Stimulated activated CD8-positive, alpha-beta memory T cell treated with anti-CD3 and anti-CD28 coated beads, Interleukin-4, amount 100 ng/mL, for 48 hours (primary cell): Measurements from ENCODE around the gene CNGB1.
"Not testable (repeated sequence)": the region's sequence is repeated elsewhere in the genome, so short reads cannot be mapped to it uniquely, and the experiment has no call there.

Source experiments
- DNase-seq: peaks from one replicate; pipeline ENCODE4 v3.0.0-alpha.2; 2020

The CNGB1 gene

GRCh38 chr16:57951204-57951960 is 19.5 kb downstream of the CNGB1 start:
- DNase-seq = no peak

DNA sequence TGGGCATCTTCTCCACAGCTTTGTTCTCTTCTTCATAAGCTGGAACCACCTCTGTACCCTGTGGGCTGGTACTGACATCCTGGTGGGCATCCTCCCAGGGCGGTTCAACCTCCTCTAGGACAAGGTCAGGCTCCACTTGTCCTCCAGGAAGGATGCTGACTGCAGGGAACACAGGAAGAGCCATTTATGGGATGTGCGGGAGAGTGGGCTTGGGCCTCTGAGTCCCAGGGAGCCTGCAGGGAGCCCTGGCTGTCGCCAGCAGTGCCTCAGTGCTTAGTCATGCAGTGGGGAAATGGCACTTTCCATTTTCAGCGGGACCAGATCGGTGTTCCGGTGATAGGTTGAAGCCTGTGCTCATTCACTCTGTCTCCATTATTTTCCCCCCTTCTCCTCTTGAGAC is 20.5 kb downstream of the CNGB1 start:
- no peak for DNase-seq

DNA sequence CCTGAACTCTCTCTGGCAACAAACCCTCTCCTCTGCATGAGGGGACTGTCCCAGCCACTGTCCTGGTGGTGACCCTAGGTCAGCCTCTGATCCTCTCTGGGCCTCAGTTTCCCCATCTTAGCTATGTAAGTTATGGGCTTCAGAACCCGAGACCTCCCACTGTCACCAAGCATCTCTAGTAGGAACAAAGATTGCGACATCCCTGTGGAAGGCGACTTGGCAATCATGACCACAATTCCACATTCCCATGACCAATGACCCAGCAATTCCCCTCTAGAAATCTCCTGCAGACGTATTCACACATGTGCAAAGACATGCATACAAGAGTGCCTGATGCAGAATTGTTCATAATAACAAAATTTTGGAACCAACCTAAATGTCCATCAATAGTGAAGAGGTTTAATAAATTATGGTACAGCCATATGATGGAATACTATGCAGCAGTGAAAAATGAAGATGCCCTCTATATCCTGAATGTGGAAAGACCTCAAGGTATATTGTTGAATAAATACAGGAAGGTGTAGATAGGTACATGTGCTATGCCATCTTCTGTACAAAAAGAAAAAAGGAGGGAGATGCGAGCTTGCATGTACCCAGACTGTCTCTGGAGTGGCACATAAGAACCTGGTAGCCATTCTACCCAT is 21.2 kb downstream of the CNGB1 start:
- DNase-seq = no peak

DNA sequence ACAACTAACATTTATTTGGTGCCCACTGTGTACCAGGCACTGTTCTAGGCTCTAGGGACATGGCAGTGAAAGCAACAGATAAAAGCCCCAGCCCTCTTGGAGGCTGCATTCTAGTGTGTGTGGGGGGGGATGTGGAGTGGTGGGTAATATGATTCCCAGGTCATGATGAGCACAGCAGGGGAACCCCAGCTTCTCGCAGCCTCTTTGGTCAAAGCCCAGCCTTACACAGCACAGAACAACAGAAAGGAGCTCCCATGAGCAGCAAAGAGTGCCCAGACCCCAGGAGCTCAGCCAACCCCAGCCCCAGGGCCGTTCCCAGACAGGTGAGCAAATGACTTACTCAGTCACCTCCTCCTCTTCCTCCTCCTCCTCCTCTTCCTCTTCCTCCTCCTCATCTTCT is 21.9 kb downstream of the CNGB1 start:
- no peak for DNase-seq

GRCh38 chr16:57948027-57948426 is 22.9 kb downstream of the CNGB1 start:
- no peak for DNase-seq

DNA sequence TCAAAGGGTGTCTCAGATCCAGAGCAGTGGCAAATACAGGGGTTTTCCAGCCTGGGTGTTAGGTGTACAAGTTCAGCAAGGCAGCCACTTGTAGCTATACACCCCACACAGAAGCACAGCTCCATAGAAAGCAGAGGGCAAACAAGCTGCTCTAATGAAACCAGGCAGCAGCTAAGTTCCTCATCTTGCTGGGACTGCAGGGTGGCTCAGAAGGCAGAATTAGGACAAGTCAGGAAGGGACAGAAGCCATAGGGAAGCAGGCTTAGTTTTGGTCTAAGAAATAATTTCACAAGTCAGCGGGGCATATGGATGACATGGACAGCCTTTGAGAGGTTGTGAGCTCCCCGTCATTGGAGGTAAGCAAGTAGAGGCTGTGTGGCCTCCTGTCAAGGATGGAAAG is 23.7 kb downstream of the CNGB1 start:
- DNase-seq = no peak

DNA sequence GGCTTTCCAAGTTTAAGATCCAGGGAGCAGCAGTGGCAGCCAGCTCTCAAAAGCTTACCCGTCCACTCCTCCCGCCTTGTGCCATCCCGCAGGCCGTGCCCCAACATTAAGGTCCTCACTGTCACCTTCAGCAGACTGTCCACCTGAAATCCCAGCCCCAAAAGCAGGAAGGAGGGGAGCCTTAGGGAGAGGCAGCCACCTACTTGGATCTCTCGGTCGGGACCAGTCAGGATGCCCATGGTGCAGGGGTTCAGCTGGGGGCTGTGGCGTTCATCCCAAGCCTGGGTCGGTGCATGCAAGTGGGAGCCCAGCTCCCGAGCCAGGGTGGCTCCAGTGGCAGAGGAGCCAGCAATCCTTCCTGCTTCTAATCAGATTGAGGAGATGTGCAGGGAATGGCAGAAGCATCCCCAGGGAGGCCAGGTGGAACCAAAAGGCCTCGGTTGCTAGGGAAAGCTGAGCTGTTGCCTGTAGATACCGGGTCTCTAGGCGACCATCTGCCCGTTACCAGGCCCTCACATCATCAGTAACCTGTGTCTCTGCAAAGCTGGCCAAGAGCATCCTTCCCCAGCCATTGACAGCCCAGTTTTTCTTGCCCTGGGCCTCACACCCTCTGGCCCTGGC is 24.6 kb downstream of the CNGB1 start:
- DNase-seq = no peak

DNA sequence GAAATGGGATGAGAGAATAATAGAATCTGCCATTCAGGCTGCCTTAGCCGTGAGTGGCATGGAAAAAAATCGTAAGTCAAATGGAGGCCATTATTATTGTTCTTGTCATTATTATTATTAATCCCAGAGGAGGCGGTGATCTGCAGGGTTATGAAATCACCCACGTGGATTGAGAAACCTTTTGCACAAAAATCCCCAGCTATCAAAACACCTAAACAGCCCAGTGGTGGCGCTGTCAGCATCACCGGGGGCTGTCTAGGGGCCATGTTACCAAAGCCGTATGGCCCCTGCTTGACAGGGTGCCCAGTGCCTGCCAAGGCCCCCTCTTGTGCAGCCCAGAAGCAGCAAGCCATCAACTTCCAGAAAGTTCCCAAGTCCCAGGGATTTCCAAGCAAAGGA is 25.2 kb downstream of the CNGB1 start:
- DNase-seq = no peak

- DNase-seq = no peak
These were observed 25.8 kb downstream of the CNGB1 start for GRCh38 chr16:57944970-57945739.

GRCh38 chr16:57943381-57943780 is 27.5 kb downstream of the CNGB1 start:
- not testable (repeated sequence) for DNase-seq

DNA sequence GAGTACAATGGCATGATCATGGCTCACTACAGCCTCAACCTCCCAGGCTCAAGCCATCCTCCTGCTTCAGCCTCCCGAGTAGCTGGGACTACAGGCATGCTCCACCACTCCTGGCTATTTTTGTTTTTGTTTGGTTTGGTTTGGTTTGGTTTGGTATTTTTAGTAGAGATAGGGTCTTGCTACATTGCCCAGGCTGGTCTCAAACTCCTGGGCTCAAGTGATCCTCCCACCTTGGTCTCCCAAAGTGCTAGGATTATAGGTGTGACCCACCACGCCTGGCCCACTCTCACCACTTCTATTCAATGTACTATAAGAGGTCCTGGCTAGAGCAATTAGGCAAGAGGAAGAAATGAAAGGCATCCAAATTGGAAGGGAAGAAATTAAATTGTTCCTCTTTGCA is 29.0 kb downstream of the CNGB1 start:
- DNase-seq = not testable (repeated sequence)

DNA sequence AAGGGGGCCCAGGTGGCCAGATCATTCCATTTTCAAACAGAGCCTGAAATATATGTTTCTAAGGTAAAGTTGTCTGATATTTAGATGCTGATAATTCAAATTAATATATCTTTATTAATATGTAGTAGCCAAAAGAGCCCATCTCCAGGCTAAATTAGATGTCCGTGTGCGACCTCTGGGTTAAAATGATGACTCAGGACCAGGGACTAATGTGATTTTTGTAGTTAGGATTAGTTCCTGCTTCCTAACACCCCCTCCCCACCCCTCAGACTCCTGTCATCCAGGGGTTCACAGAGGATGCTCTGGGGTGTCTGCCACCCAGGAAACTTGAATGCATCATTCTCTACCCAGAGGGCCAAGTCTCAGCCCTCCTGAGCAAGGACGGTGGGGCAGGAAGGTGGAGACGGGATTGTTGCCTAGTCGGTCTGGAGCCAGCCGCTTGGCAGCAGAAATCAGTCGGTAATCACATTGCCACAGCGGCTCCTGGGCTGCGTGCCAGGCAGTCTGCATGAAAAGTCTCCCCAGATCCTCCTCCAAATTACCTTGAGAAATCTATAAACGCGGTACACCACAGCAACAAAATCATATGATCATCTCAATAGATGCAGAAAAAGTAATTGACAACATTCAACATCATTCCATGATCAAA is 29.8 kb downstream of the CNGB1 start:
- DNase-seq = no peak

DNA sequence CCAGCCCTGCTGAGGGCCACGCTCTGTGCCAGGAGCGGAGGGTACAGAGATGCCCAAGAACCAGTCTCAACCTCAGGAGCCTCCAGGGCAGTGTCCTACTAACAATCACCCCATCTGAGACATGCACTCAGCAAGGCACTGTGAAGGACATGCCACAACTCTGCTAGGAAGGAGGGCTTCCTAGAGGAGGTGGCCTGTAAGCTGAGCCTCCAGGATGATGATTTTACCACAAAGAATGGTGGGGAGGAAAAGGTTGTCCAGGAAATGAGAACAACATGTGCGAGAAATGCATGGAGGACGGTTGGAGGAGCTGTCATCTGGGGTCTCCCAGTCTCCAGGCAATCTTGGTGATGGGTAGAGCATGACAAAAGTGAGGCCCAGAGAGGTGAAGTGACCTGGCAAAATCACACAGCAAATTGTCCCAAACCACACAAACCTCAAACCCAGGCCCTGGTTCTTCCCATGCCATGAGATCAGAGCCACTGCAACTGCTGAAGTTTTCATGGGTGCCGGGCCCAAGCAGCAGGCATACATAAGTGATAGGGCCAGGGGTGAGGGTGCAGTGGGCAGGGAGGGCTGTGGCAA is 30.5 kb downstream of the CNGB1 start:
- DNase-seq = no peak

- DNase-seq = no peak
These were observed 31.1 kb downstream of the CNGB1 start for GRCh38 chr16:57939872-57940224.

DNA sequence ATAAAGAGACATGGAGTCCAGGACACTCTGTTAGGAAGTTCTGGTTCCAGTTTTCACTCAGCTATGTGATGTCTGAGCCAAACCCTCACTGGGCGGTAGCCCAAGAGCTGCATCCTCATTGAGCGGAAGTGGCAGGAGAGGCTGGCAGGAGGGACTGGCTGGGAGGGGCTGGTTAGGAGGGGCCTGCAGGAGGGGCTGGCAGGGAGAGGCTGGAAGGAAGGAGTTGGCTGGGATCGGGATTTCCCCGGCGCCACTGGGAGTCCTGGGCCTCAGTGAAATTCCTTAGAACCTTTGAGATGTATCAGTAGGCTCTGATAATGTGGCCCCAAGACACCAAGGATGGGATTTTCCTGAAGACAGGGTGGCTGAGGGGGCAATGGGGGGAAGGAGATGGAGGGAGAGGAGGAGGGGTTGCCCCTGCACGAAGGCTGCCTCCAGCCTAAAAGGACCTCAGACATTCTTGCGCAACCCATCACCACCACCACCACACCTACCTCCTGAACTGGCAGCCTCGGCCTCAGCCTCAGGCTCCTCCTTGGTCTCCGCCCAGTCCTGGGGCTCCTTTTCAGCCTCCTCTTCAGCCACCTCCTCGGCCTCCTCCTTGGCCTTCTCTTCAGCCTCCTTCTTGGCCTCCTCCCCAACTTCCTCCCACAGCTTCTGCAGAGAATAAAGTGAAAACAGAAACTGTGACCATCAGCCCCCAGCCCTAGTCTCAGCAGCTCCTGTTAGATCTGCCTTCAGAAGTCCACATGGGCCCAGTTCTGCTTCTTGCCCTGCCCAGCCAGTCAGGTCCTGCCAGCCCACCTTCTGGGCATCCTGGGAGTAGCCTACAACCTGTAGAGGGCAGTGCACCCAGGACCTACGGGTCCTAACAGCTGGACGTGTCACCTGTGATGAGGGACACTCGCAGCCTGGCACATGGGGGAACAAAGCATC is 31.7 kb downstream of the CNGB1 start:
- DNase-seq = no peak

DNA sequence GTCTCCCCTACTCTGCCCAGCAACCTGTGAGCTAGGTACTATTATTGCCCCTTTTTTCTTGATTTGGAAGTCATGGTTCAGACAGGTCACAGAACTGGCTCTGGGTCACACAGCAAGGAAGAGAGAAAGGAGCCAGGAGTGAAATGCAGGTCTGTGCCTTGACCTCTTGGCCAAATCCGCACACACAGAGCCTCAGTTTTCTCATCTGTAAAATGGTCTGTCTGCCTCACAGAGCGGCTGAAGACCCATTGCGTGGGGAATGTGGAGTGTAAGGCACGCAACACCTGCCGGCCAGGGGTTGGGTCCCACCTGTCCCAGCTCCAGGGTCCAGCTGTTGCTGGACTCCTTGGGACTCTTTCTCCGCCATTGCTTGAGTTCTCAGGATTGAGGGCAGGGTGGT is 32.4 kb downstream of the CNGB1 start:
- no peak for DNase-seq

GRCh38 chr16:57937861-57938260 is 33.1 kb downstream of the CNGB1 start:
- DNase-seq = no peak

- no peak for DNase-seq
These were observed 35.0 kb downstream of the CNGB1 start for GRCh38 chr16:57935904-57936303.

- no peak for DNase-seq
These were observed 40.4 kb downstream of the CNGB1 start for GRCh38 chr16:57930533-57930932.

DNA sequence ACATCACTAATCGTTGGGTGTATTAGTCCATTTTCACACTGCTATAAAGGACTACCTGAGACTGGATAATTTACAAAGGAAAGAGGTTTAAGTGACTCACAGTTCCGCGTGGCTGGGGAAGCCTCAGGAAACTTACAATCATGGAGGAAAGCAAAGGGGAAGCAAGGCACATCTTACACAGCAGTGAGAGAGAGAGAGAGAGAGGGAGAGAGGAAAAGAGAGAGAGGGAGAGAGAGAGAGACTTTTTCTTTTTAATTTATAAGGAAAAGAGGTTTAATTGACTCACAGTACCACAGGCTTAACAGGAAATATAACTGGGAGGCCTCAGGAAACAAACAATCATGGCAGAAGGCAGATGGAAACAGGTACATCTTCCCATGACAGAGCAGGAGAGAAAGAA is 41.7 kb downstream of the CNGB1 start:
- no peak for DNase-seq

DNA sequence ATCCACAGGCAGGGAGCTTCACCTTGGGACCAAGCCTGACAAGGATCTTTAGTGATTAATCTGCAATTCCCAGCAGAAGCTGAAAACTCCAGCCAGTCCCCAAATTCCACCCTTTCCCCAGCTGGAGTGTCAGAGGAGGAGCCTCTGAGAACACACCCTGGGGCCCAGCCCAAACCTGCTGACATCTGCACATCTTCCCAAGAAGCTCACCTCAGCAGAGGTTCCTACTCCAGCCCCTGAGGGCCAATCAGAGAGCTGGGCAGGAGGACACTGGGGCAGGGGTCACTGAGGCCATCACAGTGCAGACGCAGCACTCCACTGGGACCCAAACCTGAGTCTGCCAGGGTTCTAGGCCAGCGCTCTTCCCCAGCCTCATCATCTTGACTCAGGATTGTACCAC is 44.9 kb downstream of the CNGB1 start:
- no peak for DNase-seq

DNA sequence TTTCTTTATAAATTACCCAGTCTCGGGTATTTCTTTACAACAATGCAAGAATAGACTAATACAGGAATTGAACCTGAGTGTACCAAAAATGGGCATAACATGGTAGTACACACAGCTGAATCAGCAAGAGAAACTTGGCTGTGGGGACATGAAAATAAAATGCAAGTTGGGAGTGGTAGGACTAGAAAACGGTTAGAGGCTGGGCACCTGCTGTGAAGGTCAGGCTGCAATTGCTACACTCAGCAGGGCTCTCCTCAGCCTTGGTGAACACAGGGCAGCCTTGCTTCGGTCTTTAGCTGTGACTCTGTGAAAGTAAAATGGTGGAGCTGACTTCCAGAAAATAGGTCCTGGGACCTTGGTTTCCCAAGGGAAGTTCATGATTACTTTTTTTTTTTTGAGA is 45.6 kb downstream of the CNGB1 start:
- no peak for DNase-seq
